ENCODE data around the gene ASL. TPM values are rescaled to one million over a fixed set of nuclear protein-coding genes. Genes with fewer than 3 reads are reported as not detected.
"Not testable (repeated sequence)": the region's sequence is repeated elsewhere in the genome, so short reads cannot be mapped to it uniquely, and the experiment has no call there.

ASL gene
- total RNA-seq, result 10 to 100 TPM; 15.5 to 19.4 TPM

- DNase-seq, result peak; percentile 91
- ATAC-seq, result peak; percentile 99
- POLR2A ChIA-PET, result interaction anchor here (1.1 kb wide), 1 partner anchor 129 kb away, joined by 3 read pairs; the partner anchor contains the start of gene TPST1
- Mint-ChIP-seq H3K27ac (peak within 1 kb of the TSS; percentile 42), H3K4me1 (ENCODE audit: low read depth) (peaks cover 13% of the 10 kb centered on the region), H3K4me3 (peak within 1 kb of the TSS; percentile 79), H3K36me3 (ENCODE audit: low read depth) (peaks cover 2% of the 10 kb centered on the region), H3K9me3 (no peaks in the 10 kb centered on the region), H3K27me3 (no peaks in the 10 kb centered on the region)
- intact Hi-C loops (cut with micrococcal nuclease), result no loop called here
- TF ChIP-seq CTCF (IDR thresholded peaks at IDR 0.05), result peak; percentile 14
- CTCF ChIA-PET, result interaction anchor here (0.7 to 1.0 kb wide), 3 partner anchors 8 to 40 kb away, joined by 3 read pairs; no protein-coding TSS in a partner anchor
Observed at GRCh38 chr7:66075590-66076461, at the start of gene ASL. Gene ASL (plus strand): TSS chr7:66075819. CDS start chr7:66076082, 263 bp downstream.

GRCh38 chr7:66028342-66028741, 47.3 kb upstream of the ASL start:
- DNase-seq; H3K27me3 Mint-ChIP-seq; H3K9me3 Mint-ChIP-seq; H3K4me3 Mint-ChIP-seq; CTCF ChIA-PET; intact Hi-C loops (cut with micrococcal nuclease); ATAC-seq; H3K36me3 Mint-ChIP-seq (ENCODE audit: low read depth); POLR2A ChIA-PET; H3K27ac Mint-ChIP-seq; H3K4me1 Mint-ChIP-seq (ENCODE audit: low read depth): not testable (repeated sequence)

GRCh38 chr7:66033471-66034385, 41.9 kb upstream of the ASL start:
- no peaks in the 10 kb centered on the region for H3K36me3 Mint-ChIP-seq (ENCODE audit: low read depth)
- ChIA-PET CTCF (interaction anchor here (1.0 kb wide), 1 partner anchor 39 kb away, joined by 3 read pairs; no protein-coding TSS in a partner anchor), POLR2A (no interaction called here)
- H3K27ac Mint-ChIP-seq, result no peak overlapping the region
- no peaks in the 10 kb centered on the region for H3K27me3 Mint-ChIP-seq
- H3K4me1 Mint-ChIP-seq (ENCODE audit: low read depth), result peaks cover 9% of the 10 kb centered on the region
- no peaks in the 10 kb centered on the region for H3K9me3 Mint-ChIP-seq
- ATAC-seq (peak; percentile 84), DNase-seq (peak; percentile 25)
- intact Hi-C loops (cut with micrococcal nuclease), result no loop called here
- H3K4me3 Mint-ChIP-seq, result no peak overlapping the region
- no peak for TF ChIP-seq CTCF (IDR thresholded peaks at IDR 0.05)

GRCh38 chr7:66034436-66035010, 41.1 kb upstream of the ASL start:
- ATAC-seq; H3K27ac Mint-ChIP-seq; H3K9me3 Mint-ChIP-seq; CTCF ChIA-PET; H3K4me3 Mint-ChIP-seq; DNase-seq; H3K27me3 Mint-ChIP-seq; intact Hi-C loops (cut with micrococcal nuclease); H3K36me3 Mint-ChIP-seq (ENCODE audit: low read depth); POLR2A ChIA-PET; H3K4me1 Mint-ChIP-seq (ENCODE audit: low read depth): not testable (repeated sequence)

GRCh38 chr7:66036382-66036781, 39.2 kb upstream of the ASL start:
- CTCF ChIA-PET, result no interaction called here
- no peak for TF ChIP-seq CTCF (IDR thresholded peaks at IDR 0.05)
- peaks cover 9% of the 10 kb centered on the region for H3K4me1 Mint-ChIP-seq (ENCODE audit: low read depth)
- H3K9me3 Mint-ChIP-seq, result no peaks in the 10 kb centered on the region
- no peak for ATAC-seq
- intact Hi-C loops (cut with micrococcal nuclease), result no loop called here
- DNase-seq, result no peak
- no peak overlapping the region for H3K4me3 Mint-ChIP-seq
- H3K27ac Mint-ChIP-seq, result no peak overlapping the region
- POLR2A ChIA-PET, result no interaction called here
- H3K36me3 Mint-ChIP-seq (ENCODE audit: low read depth), result no peaks in the 10 kb centered on the region
- peaks cover 3% of the 10 kb centered on the region for H3K27me3 Mint-ChIP-seq
